Measurements from ENCODE around the gene BRD2. TPM values are rescaled to one million over a fixed set of nuclear protein-coding genes. Genes with fewer than 3 reads are reported as not detected.

Gene BRD2
- total RNA-seq, 6 donors from 2014 or later, result 144 to 388 (median 183) TPM

DNA sequence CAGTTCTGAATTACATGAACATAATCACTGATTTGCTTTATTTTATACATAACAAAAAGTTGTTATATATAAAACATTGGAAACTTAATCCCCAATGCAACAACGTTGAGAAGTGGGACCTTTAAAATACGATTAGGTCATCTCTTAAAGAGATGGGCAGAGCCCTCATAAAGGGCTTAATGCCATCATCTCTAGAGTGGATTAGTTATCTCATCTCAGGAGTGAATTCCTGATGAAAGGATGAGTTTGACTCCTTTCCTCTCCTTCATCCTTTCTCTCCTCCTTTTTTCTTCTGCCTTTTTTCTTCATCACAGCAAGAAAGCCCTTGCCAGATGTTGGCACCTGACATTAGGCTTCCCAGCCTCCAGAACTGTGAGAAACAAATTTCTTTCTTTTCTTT, 27.1 kb downstream of the BRD2 start:
- H3K27me3 ChIP-seq, result no peaks in the 10 kb centered on the region
- no peak for DNase-seq

DNA sequence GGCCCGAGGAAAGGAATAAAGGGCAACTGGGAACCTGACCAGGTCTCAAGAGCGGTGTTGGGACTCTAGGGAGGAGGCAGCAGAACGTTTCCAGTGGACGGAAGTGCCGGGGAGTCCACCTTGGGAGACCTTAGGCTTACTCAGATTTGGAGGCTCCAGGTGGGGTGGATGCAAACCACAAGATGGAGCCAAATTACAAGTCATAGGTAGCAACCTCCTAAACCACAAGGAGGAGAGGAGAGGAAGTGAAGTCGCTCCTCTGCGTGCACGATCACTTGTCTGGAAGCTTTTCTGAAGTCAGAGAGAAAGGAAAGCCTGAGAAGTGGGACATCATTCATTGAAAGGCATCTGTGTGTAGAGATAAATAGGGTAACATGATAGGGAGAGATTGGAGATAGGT, 31.7 kb downstream of the BRD2 start:
- DNase-seq (peak in 1 of 2 donors; percentile 36), ATAC-seq (ENCODE audit: low FRiP score in 2 of 2) (peak in 1 of 2 donors; percentile 14)
- WGBS, 2 donors, result 17 to 51% methylated on average over 8 of the region's 8 CpGs
- Histone ChIP-seq H3K4me3 (no peak overlapping the region), H3K36me3 (no peaks in the 10 kb centered on the region), H3K4me1 (peaks cover 0 to 7% (median 3%) of the 10 kb centered on the region in 4 donors), H3K27ac (no peak overlapping the region), H3K9me3 (no peaks in the 10 kb centered on the region), H3K27me3 (no peaks in the 10 kb centered on the region)
- TF ChIP-seq, protein P1, sequence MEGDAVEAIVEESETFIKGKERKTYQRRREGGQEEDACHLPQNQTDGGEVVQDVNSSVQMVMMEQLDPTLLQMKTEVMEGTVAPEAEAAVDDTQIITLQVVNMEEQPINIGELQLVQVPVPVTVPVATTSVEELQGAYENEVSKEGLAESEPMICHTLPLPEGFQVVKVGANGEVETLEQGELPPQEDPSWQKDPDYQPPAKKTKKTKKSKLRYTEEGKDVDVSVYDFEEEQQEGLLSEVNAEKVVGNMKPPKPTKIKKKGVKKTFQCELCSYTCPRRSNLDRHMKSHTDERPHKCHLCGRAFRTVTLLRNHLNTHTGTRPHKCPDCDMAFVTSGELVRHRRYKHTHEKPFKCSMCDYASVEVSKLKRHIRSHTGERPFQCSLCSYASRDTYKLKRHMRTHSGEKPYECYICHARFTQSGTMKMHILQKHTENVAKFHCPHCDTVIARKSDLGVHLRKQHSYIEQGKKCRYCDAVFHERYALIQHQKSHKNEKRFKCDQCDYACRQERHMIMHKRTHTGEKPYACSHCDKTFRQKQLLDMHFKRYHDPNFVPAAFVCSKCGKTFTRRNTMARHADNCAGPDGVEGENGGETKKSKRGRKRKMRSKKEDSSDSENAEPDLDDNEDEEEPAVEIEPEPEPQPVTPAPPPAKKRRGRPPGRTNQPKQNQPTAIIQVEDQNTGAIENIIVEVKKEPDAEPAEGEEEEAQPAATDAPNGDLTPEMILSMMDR (IDR thresholded peaks at IDR 0.05), result peak in 3 of 6 experiments; percentile 25 to 49 (median 29)
- no peak for TF ChIP-seq POLR2AphosphoS5 (IDR thresholded peaks at IDR 0.05)
- TF ChIP-seq POLR2A (IDR thresholded peaks at IDR 0.05), result no peak
- no peak for TF ChIP-seq EP300 (IDR thresholded peaks at IDR 0.05)

More for the DNA sequence above, 27.1 kb downstream of the BRD2 start:
- Histone ChIP-seq H3K4me1 (peaks cover 0 to 5% (median under 1%) of the 10 kb centered on the region in 4 donors), H3K36me3 (no peaks in the 10 kb centered on the region), H3K27ac (no peak overlapping the region), H3K4me3 (no peak overlapping the region), H3K9me3 (no peaks in the 10 kb centered on the region)
- WGBS, 2 donors, result 52 to 53% methylated on average over 2 of the region's 2 CpGs
- TF ChIP-seq POLR2A (IDR thresholded peaks at IDR 0.05) (no peak), EP300 (IDR thresholded peaks at IDR 0.05) (no peak), POLR2AphosphoS5 (IDR thresholded peaks at IDR 0.05) (no peak)
- TF ChIP-seq, protein P1 (IDR thresholded peaks at IDR 0.05), result no peak
- no peak for ATAC-seq (ENCODE audit: low FRiP score in 2 of 2)

DNA sequence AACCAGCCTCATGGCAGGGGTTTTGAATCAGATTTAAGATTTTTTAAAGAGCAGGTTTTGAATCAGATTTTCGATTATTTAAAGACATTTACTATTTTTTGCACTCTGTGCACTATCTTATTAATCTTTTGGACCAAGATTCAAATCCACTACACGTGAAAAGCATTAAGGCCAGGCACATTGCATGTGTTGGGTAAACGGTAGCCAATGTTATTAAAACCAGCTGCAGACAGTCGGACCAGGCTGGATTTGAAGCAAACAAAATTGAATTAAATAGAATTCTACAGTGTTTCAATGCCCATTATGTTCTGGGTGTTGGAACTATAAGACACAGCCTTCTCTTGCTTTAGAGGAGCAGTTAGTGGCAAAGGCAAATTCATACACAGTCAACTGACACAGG, 33.3 kb downstream of the BRD2 start:
- ATAC-seq (ENCODE audit: low FRiP score in 2 of 2) (no peak), DNase-seq (no peak)
- Histone ChIP-seq H3K4me3 (no peak overlapping the region), H3K9me3 (no peaks in the 10 kb centered on the region), H3K36me3 (no peaks in the 10 kb centered on the region), H3K4me1 (peaks cover 0 to 7% (median 3%) of the 10 kb centered on the region in 4 donors), H3K27ac (no peak overlapping the region), H3K27me3 (no peaks in the 10 kb centered on the region)
- 63 to 69% methylated on average over 4 of the region's 4 CpGs for WGBS, 2 donors
- TF ChIP-seq POLR2AphosphoS5 (IDR thresholded peaks at IDR 0.05) (no peak), POLR2A (IDR thresholded peaks at IDR 0.05) (no peak), EP300 (IDR thresholded peaks at IDR 0.05) (no peak)
- TF ChIP-seq, protein P1 (IDR thresholded peaks at IDR 0.05), result no peak

DNA sequence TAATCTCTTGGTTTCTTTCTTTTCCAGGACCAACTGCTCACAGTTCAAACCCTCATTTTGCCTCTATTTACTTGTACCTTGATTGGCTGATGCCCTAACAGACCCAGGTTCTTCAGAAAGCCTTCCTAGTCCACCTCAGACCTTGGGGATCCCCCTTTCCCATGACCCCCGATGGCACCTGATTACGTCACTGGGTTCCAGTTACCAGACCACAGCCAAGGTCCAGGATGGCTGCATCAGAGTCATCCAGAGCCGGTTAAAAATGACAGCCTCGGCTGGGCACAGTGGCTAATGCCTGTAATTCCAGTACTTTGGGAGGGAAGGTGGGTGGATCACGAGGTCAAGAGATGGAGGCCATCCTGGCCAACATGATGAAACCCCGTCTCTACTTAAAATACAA, 36.5 kb downstream of the BRD2 start:
- no peak overlapping the region for H3K27ac ChIP-seq
- H3K4me1 ChIP-seq, result peaks cover 6 to 20% (median 10%) of the 10 kb centered on the region in 4 donors
- H3K27me3 ChIP-seq, result peaks cover 0 to 1% (median 0%) of the 10 kb centered on the region in 4 donors
- no peak overlapping the region for H3K4me3 ChIP-seq
- 75 to 86% methylated on average over 6 of the region's 6 CpGs for WGBS, 2 donors
- no peak for TF ChIP-seq POLR2AphosphoS5 (IDR thresholded peaks at IDR 0.05)
- TF ChIP-seq POLR2A (IDR thresholded peaks at IDR 0.05), result no peak
- TF ChIP-seq EP300 (IDR thresholded peaks at IDR 0.05), result no peak
- TF ChIP-seq, protein P1 (IDR thresholded peaks at IDR 0.05), result no peak
- DNase-seq (no peak), ATAC-seq (ENCODE audit: low FRiP score in 2 of 2) (no peak)
- no peaks in the 10 kb centered on the region for H3K9me3 ChIP-seq
- H3K36me3 ChIP-seq, result no peaks in the 10 kb centered on the region

DNA sequence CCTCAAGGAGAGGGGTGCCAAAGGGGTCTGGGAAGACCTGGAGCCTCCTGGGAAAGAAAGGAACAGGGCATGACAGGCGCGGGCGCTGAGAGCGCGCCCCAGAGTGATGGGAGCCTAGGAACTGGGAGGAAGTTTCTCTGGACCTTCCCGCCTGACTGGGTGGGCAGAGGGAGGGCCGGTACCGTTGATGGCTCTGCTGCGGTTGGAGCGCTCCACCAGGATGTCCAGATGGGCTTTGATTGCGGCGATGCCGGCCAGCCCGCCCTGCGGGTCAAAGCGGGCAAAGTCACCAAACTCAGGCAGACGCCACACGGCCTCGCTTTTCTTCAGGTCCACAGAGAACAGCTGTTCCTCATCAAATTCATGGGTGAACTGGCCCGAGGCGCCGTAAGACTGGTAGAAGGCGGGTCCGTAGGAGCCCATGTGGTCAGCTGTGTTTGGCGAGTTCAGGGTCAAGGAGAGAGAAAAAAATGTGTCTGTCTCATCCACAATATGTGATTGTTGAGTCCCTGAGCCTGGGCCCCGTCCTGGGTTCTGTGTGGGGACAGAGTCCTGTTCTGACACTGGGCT, 39.5 kb downstream of the BRD2 start:
- ATAC-seq (ENCODE audit: low FRiP score in 2 of 2) (no peak), DNase-seq (peak in 1 of 2 donors; percentile 73)
- Histone ChIP-seq H3K9me3 (no peaks in the 10 kb centered on the region), H3K4me3 (no peak overlapping the region), H3K27me3 (peaks cover 0 to 1% (median 0%) of the 10 kb centered on the region in 4 donors), H3K4me1 (peaks cover 6 to 14% (median 7%) of the 10 kb centered on the region in 4 donors), H3K36me3 (no peaks in the 10 kb centered on the region), H3K27ac (no peak overlapping the region)
- 94% methylated on average over 25 to 26 of the region's 26 CpGs for WGBS, 2 donors
- TF ChIP-seq POLR2AphosphoS5 (IDR thresholded peaks at IDR 0.05), result no peak
- TF ChIP-seq, protein P1 (IDR thresholded peaks at IDR 0.05), result no peak
- no peak for TF ChIP-seq POLR2A (IDR thresholded peaks at IDR 0.05)
- no peak for TF ChIP-seq EP300 (IDR thresholded peaks at IDR 0.05)

Measured in upper lobe of left lung (tissue), 6 donors.